SK-N-SH (cell line): ENCODE measurements around the gene LARP4. TPM values are rescaled to one million over a fixed set of nuclear protein-coding genes. Genes with fewer than 3 reads are reported as not detected.

Experiments
- CTCF ChIA-PET: fragments of 300-600, 350-600 bp; formaldehyde crosslinking; extraction: SDS; loops from one replicate; lab custom pipeline; 2021; lab: Yijun Ruan, JAX
- POLR2A ChIA-PET: fragments of 350-600 bp; sonication (Branson Sonifier 250); formaldehyde crosslinking; extraction: SDS; loops from one replicate; lab custom pipeline; 2020; ENCODE audit warnings: antibody characterized with exemption, inconsistent platforms; lab: Yijun Ruan, JAX
- DNase-seq: peaks from one replicate; pipeline ENCODE4 v3.0.0; 2012
- H2AFZ ChIP-seq: fragments of 200-600 bp; sonication (generic); 2 replicates; pipeline ENCODE4 v1.8.1; 2016; ENCODE audit warnings: antibody characterized with exemption, mild to moderate bottlenecking, low read depth
- H3F3A ChIP-seq: fragments of 200-600 bp; sonication (generic); replicated peaks from 2 replicates; pipeline ENCODE3; 2016; ENCODE audit warnings: antibody characterized with exemption, mild to moderate bottlenecking; ENCODE audit not compliant: insufficient read depth
- H3K27ac ChIP-seq, 2 experiments: fragments of 200-500 bp in 1 of 2; fragments of 200-600 bp in 1 of 2; sonication (Bioruptor generic) in 1 of 2; sonication (generic), shearing (Covaris generic) in 1 of 2; 2 replicates each; pipeline versions ENCODE4 v1.5.1 to v1.6.1; 2014 to 2016; ENCODE audit warnings: low read depth in 2 of 2, inconsistent platforms in 1 of 2, low read length in 1 of 2, mild to moderate bottlenecking in 1 of 2, mixed read lengths in 1 of 2
- H3K27me3 ChIP-seq: fragments of 200-600 bp; sonication (generic), shearing (Covaris generic); 2 replicates; pipeline ENCODE4 v1.6.1; 2016; ENCODE audit warnings: mixed run types; ENCODE audit not compliant: insufficient read depth
- H3K36me3 ChIP-seq, 2 experiments: fragments of 200-500 bp in 1 of 2; fragments of 200-600 bp in 1 of 2; sonication (Bioruptor generic) in 1 of 2; sonication (generic) in 1 of 2; replicated peaks in 1 of 2; 2 replicates each; pipeline versions ENCODE3 to v1.5.1; 2014 to 2016; ENCODE audit warnings: low read length in 1 of 2, mild to moderate bottlenecking in 1 of 2; ENCODE audit not compliant: insufficient read depth in 2 of 2, control insufficient read depth in 1 of 2
- H3K4me1 ChIP-seq, 2 experiments: fragments of 200-500 bp in 1 of 2; fragments of 200-600 bp in 1 of 2; sonication (Bioruptor generic) in 1 of 2; sonication (generic), shearing (Covaris generic) in 1 of 2; 2 replicates each; pipeline versions ENCODE4 v1.5.1 to v1.6.1; 2014 to 2016; ENCODE audit warnings: low read depth in 1 of 2, low read length in 1 of 2, mixed run types in 1 of 2; ENCODE audit not compliant: insufficient read depth in 2 of 2, control insufficient read depth in 1 of 2
- H3K4me2 ChIP-seq: fragments of 200-600 bp; sonication (generic), shearing (Covaris generic); 2 replicates; pipeline ENCODE4 v1.6.1; 2017; ENCODE audit warnings: mixed run types
- H3K4me3 ChIP-seq, 2 experiments: fragments of 200-500 bp in 1 of 2; fragments of 200-600 bp in 1 of 2; sonication (Bioruptor generic) in 1 of 2; sonication (generic), shearing (Covaris generic) in 1 of 2; 2 replicates each; pipeline versions ENCODE4 v1.5.1 to v1.8.1; 2014 to 2016; ENCODE audit warnings: low read depth in 2 of 2, inconsistent platforms in 1 of 2, low read length in 1 of 2, mild to moderate bottlenecking in 1 of 2, mixed read lengths in 1 of 2, moderate library complexity in 1 of 2
- H3K79me2 ChIP-seq: fragments of 200-600 bp; sonication (generic); 2 replicates; pipeline ENCODE4 v1.8.1; 2017; ENCODE audit warnings: mild to moderate bottlenecking; ENCODE audit not compliant: insufficient read depth
- H3K9ac ChIP-seq: fragments of 200-600 bp; sonication (generic); 2 replicates; pipeline ENCODE4 v1.6.1; 2017; ENCODE audit warnings: mixed run types
- H3K9me2 ChIP-seq: fragments of 200-600 bp; sonication (generic); 2 replicates; pipeline ENCODE4 v1.6.1; 2017; ENCODE audit warnings: mixed run types
- H3K9me3 ChIP-seq: fragments of 200-600 bp; sonication (generic); 2 replicates; pipeline ENCODE4 v1.6.1; 2017; ENCODE audit warnings: mixed run types, mild to moderate bottlenecking, moderate library complexity
- H4K20me1 ChIP-seq: fragments of 200-600 bp; sonication (generic); 2 replicates; pipeline ENCODE4 v1.6.1; 2017; ENCODE audit warnings: mild to moderate bottlenecking, mixed run types; ENCODE audit not compliant: insufficient read depth
- CHD2 ChIP-seq: fragments of 150-350 bp; IDR thresholded peaks from 2 replicates; pipeline ENCODE4 v1.6.1; 2018; ENCODE audit warnings: low read length; ENCODE audit not compliant: partially characterized antibody
- CTCF ChIP-seq: fragments of 200-600 bp; sonication (generic); IDR thresholded peaks from 2 replicates; pipeline ENCODE4 v1.6.1; 2017; ENCODE audit warnings: antibody characterized with exemption, mild to moderate bottlenecking, moderate library complexity
- EZH2phosphoT487 ChIP-seq: fragments of 200-600 bp; sonication (generic); IDR thresholded peaks from 2 replicates; pipeline ENCODE4 v1.6.1; 2017; ENCODE audit warnings: low read depth, mixed run types, mild to moderate bottlenecking, antibody characterized with exemption, moderate library complexity, borderline replicate concordance
- FOSL2 ChIP-seq: IDR thresholded peaks from 2 replicates; pipeline ENCODE4 v1.4.0; 2012; ENCODE audit warnings: low read depth, mild to moderate bottlenecking, moderate library complexity, borderline replicate concordance
- FOXJ3 ChIP-seq: sonication (generic); formaldehyde crosslinking; IDR thresholded peaks from 2 replicates; pipeline ENCODE4 v1.5.1; 2020; ENCODE audit warnings: mild to moderate bottlenecking, missing genetic modification reagents
- FOXM1 ChIP-seq: IDR thresholded peaks from 2 replicates; pipeline ENCODE4 v1.4.0; 2012; ENCODE audit warnings: low read depth, mild to moderate bottlenecking
- GABPA ChIP-seq: IDR thresholded peaks from 2 replicates; pipeline ENCODE4 v1.4.0; 2012; ENCODE audit warnings: low read depth, mild to moderate bottlenecking
- GATA2 ChIP-seq: sonication (generic); formaldehyde crosslinking; IDR thresholded peaks from 2 replicates; pipeline ENCODE4 v1.5.0; 2020; ENCODE audit warnings: mild to moderate bottlenecking, missing genetic modification reagents
- JUND ChIP-seq: IDR thresholded peaks from 2 replicates; pipeline ENCODE4 v1.4.0; 2012
- MXI1 ChIP-seq: IDR thresholded peaks from 2 replicates; pipeline ENCODE4 v1.6.1; 2012; ENCODE audit warnings: mild to moderate bottlenecking, low read depth, low read length, improper control_type of control experiment
- NFIC ChIP-seq: IDR thresholded peaks from 2 replicates; pipeline ENCODE4 v1.4.0; 2012; ENCODE audit warnings: borderline replicate concordance
- NRF1 ChIP-seq: IDR thresholded peaks from 2 replicates; pipeline ENCODE4 v1.6.1; 2012; ENCODE audit warnings: low read depth, mild to moderate bottlenecking, low read length
- POLR2AphosphoS5 ChIP-seq: IDR thresholded peaks from 2 replicates; pipeline ENCODE4 v1.6.1; 2012; ENCODE audit warnings: low read depth, low read length
- RCOR1 ChIP-seq: fragments of 150-350 bp; IDR thresholded peaks from 2 replicates; pipeline ENCODE4 v1.6.1; 2017; ENCODE audit warnings: antibody characterized with exemption, low read length
- REST ChIP-seq: IDR thresholded peaks from 2 replicates; pipeline ENCODE4 v1.6.1; 2012; ENCODE audit warnings: mild to moderate bottlenecking, low read depth, low read length, moderate library complexity
- RFX5 ChIP-seq: IDR thresholded peaks from 2 replicates; pipeline ENCODE4 v1.6.1; 2012; ENCODE audit warnings: mild to moderate bottlenecking, improper control_type of control experiment, low read length
- RXRA ChIP-seq: IDR thresholded peaks from 2 replicates; pipeline ENCODE4 v1.4.0; 2012; ENCODE audit warnings: low read depth, mild to moderate bottlenecking, borderline replicate concordance
- SIN3A ChIP-seq: IDR thresholded peaks from 2 replicates; pipeline ENCODE4 v1.6.1; 2012; ENCODE audit warnings: low read depth, mild to moderate bottlenecking, low read length, moderate library complexity, borderline replicate concordance
- TAF1 ChIP-seq: IDR thresholded peaks from 2 replicates; pipeline ENCODE4 v1.6.1; 2012; ENCODE audit warnings: low read depth, mild to moderate bottlenecking, low read length, moderate library complexity, borderline replicate concordance
- TEAD4 ChIP-seq: IDR thresholded peaks from 2 replicates; pipeline ENCODE4 v1.4.0; 2012; ENCODE audit warnings: mild to moderate bottlenecking, borderline replicate concordance; ENCODE audit not compliant: insufficient read depth
- USF2 ChIP-seq: fragments of 150-350 bp; IDR thresholded peaks from 2 replicates; pipeline ENCODE4 v1.6.1; 2017; ENCODE audit warnings: antibody characterized with exemption, low read length, low read depth, borderline replicate concordance
- YY1 ChIP-seq: IDR thresholded peaks from 2 replicates; pipeline ENCODE4 v1.4.0; 2012; ENCODE audit warnings: low read depth, mild to moderate bottlenecking
- WGBS: methylation state at CpG from one replicate; pipeline ENCODE4 v1.1.6; 2017; ENCODE audit warnings: low lambda C conversion rate; 5-methylcytosine and 5-hydroxymethylcytosine counted together
- polyA plus RNA-seq, 3 experiments: library from polyadenylated mRNA; depleted of rRNA; stranded (reverse); fragments of >200 nt; gene quantifications; 2 replicates each; pipeline ENCODE4 v1.2.3, GENCODE V29; 2012

LARP4 gene
- polyA plus RNA-seq, 1 of the 3 experiments (the other 2 are of a cell fraction) = 10.8 TPM

- Histone ChIP-seq H3K79me2 (peaks cover 30% of the 10 kb centered on the region), H2AFZ (no peak overlapping the region), H3K36me3 (peaks cover 0 to 2% of the 10 kb centered on the region in 2 experiments), H3K4me3 (no peak overlapping the region), H3F3A (peaks cover 22% of the 10 kb centered on the region), H3K27me3 (no peaks in the 10 kb centered on the region), H3K9me3 (no peaks in the 10 kb centered on the region), H4K20me1 (peaks cover 17% of the 10 kb centered on the region), H3K27ac (no peak overlapping the region), H3K9ac (no peak overlapping the region), H3K4me2 (no peak overlapping the region), H3K9me2 (no peaks in the 10 kb centered on the region), H3K4me1 (peaks cover 0 to 4% of the 10 kb centered on the region in 2 experiments; a peak in 2 of 4 replicates)
- no peak for DNase-seq
- WGBS = 94% methylated on average over 4 of the region's 4 CpGs
- ChIA-PET POLR2A (no interaction called here), CTCF (no interaction called here)
- TF ChIP-seq GABPA (no peak), MXI1 (no peak), CHD2 (no peak), TEAD4 (no peak), POLR2AphosphoS5 (no peak), FOSL2 (no peak)
Observed at GRCh38 chr12:50398931-50399330, 1.8 kb upstream of the LARP4 start.

- Histone ChIP-seq H3K36me3 (peaks cover 0 to 2% of the 10 kb centered on the region in 2 experiments), H3K79me2 (peaks cover 42% of the 10 kb centered on the region), H3K9me3 (no peaks in the 10 kb centered on the region), H2AFZ (peak overlapping the region; percentile 94), H4K20me1 (peaks cover 29% of the 10 kb centered on the region), H3K4me2 (peak overlapping the region; percentile 75), H3K9ac (peak overlapping the region; percentile 82), H3K4me1 (peaks cover 0 to 4% of the 10 kb centered on the region in 2 experiments; a peak in 3 of 4 replicates), H3K27me3 (no peaks in the 10 kb centered on the region), H3K4me3 (peak overlapping the region; percentile 86 to 88), H3K27ac (peak overlapping the region; percentile 90 to 92), H3K9me2 (no peaks in the 10 kb centered on the region), H3F3A (peaks cover 22% of the 10 kb centered on the region)
- ChIA-PET POLR2A (no interaction called here), CTCF (interaction anchor here (0.7 kb wide), 1 partner anchor 1255 kb away, joined by 3 read pairs; no protein-coding TSS in a partner anchor)
- DNase-seq = peak; percentile 49
- WGBS = 5% methylated on average over 8 of the region's 8 CpGs
- TF ChIP-seq JUND (no peak), TAF1 (no peak), MXI1 (no peak), FOXJ3 (no peak), YY1 (no peak), REST (no peak), EZH2phosphoT487 (no peak), NFIC (no peak), CTCF (no peak), RFX5 (no peak), SIN3A (no peak), RCOR1 (no peak), POLR2AphosphoS5 (no peak), FOXM1 (no peak), RXRA (no peak), NRF1 (no peak), GATA2 (CRISPR knock-in tag) (no peak), USF2 (no peak), CHD2 (no peak)
Observed at GRCh38 chr12:50400104-50400637, 514 bp upstream of the LARP4 start.
